A549 (cell line): ENCODE data around the gene ADD2. TPM values are rescaled to one million over a fixed set of nuclear protein-coding genes. Genes with fewer than 3 reads are reported as not detected.

ENCODE experiments used
- ATAC-seq, 2 experiments: fragments of 200-7000 bp in 1 of 2; fragments of >200 bp in 1 of 2; cut with Nextera tagmentation in 1 of 2; cut with Tn5 transposase in 1 of 2; 3 replicates each; pipeline versions ENCODE4 v1.8.0 to v1.9.1; 2018 to 2020; ENCODE audit warnings: mild to moderate bottlenecking in 1 of 2, moderate library complexity in 1 of 2
- CTCF ChIA-PET: fragments of 300-600 bp; sonication (Branson Sonifier 250); formaldehyde crosslinking; extraction: SDS; loops from one replicate; lab custom pipeline; 2021; ENCODE audit warnings: antibody characterized with exemption, inconsistent platforms; lab: Yijun Ruan, JAX
- POLR2A ChIA-PET: fragments of 350-600 bp; formaldehyde crosslinking; extraction: SDS; loops from one replicate; lab custom pipeline; 2021; ENCODE audit warnings: antibody characterized with exemption, inconsistent platforms; lab: Yijun Ruan, JAX
- DNase-seq, 2 experiments: peaks; one replicate each; pipeline versions ENCODE4 v3.0.0 to v3.0.0-alpha.2; 2011 to 2016; ENCODE audit warnings: low read depth in 1 of 2, low spot score in 1 of 2
- FAIRE-seq: peaks from 2 replicates; lab custom pipeline; 2011; peaks lifted over from hg19 to GRCh38; lab: Jason Lieb, UNC
- H3K27ac ChIP-seq, 2 experiments: fragments of >200 bp; sonication (Bioruptor Twin); formaldehyde crosslinking; 3 replicates each; pipeline ENCODE4 v1.5.1; 2016 to 2017
- H3K4me1 ChIP-seq: fragments of >200 bp; sonication (Bioruptor Twin); formaldehyde crosslinking; 3 replicates; pipeline ENCODE4 v1.6.1; 2016
- H3K4me2 ChIP-seq: fragments of >200 bp; sonication (Bioruptor Twin); formaldehyde crosslinking; 3 replicates; pipeline ENCODE4 v1.6.1; 2016
- H3K4me3 ChIP-seq: fragments of >200 bp; sonication (Bioruptor Twin); formaldehyde crosslinking; 3 replicates; pipeline ENCODE4 v1.5.1; 2016
- H3K9me3 ChIP-seq: fragments of >200 bp; sonication (Bioruptor Twin); formaldehyde crosslinking; 3 replicates; pipeline ENCODE4 v1.6.1; 2016
- ATOH8 ChIP-seq: fragments of 250-450 bp; sonication (Bioruptor Pico); IDR thresholded peaks from 2 replicates; pipeline ENCODE4 v1.5.0; 2020; ENCODE audit warnings: low read depth, mild to moderate bottlenecking, moderate library complexity
- BCL3 ChIP-seq: fragments of >200 bp; sonication (Bioruptor Twin); formaldehyde crosslinking; IDR thresholded peaks from 3 replicates; pipeline ENCODE4 v1.6.1; 2016
- BHLHE40 ChIP-seq: IDR thresholded peaks from 2 replicates; pipeline ENCODE4 v1.6.1; 2012; ENCODE audit warnings: low read depth, low read length, inconsistent platforms
- CBX8 ChIP-seq: fragments of 200-600 bp; sonication (generic); IDR thresholded peaks from 2 replicates; pipeline ENCODE4 v1.6.1; 2016
- CEBPB ChIP-seq, 2 experiments: fragments of >200 bp in 1 of 2; sonication (Bioruptor Twin) in 1 of 2; formaldehyde crosslinking in 1 of 2; IDR thresholded peaks; 2 replicates each; pipeline ENCODE4 v1.6.1; 2012 to 2016
- CTCF ChIP-seq: fragments of >200 bp; sonication (Bioruptor Twin); formaldehyde crosslinking; IDR thresholded peaks from 3 replicates; pipeline ENCODE4 v1.5.1; 2016
- EP300 ChIP-seq, 2 experiments: fragments of >200 bp; sonication (Bioruptor Twin); formaldehyde crosslinking; IDR thresholded peaks; 2 replicates in 1 of 2; 3 replicates in 1 of 2; pipeline ENCODE4 v1.6.1; 2016 to 2017
- ESRRA ChIP-seq: fragments of 150-350 bp; IDR thresholded peaks from 2 replicates; pipeline ENCODE4 v1.6.1; 2014; ENCODE audit warnings: mild to moderate bottlenecking, low read length, borderline replicate concordance
- FOSL2 ChIP-seq, 2 experiments: fragments of 450-650 bp in 1 of 2; fragments of >200 bp in 1 of 2; sonication (Bioruptor Twin) in 1 of 2; formaldehyde crosslinking; IDR thresholded peaks; 2 replicates each; pipeline versions ENCODE4 v1.5.0 to v1.6.1; 2016 to 2020; ENCODE audit warnings: mild to moderate bottlenecking in 1 of 2, moderate library complexity in 1 of 2
- GATA3 ChIP-seq: IDR thresholded peaks from 2 replicates; pipeline ENCODE4 v1.6.1; 2012; ENCODE audit warnings: borderline replicate concordance
- HDAC2 ChIP-seq: fragments of 200-600 bp; sonication (generic); IDR thresholded peaks from 2 replicates; pipeline ENCODE4 v1.6.1; 2016
- HES2 ChIP-seq: fragments of >200 bp; sonication (Bioruptor Twin); formaldehyde crosslinking; IDR thresholded peaks from 2 replicates; pipeline ENCODE4 v1.6.1; 2016
- HOXB5 ChIP-seq: fragments of 250-450 bp; sonication (Bioruptor Pico); IDR thresholded peaks from 2 replicates; pipeline ENCODE4 v1.5.0; 2020; ENCODE audit warnings: mild to moderate bottlenecking, moderate library complexity
- JUN ChIP-seq, 2 experiments: fragments of >200 bp; sonication (Bioruptor Twin); formaldehyde crosslinking; IDR thresholded peaks; 2 replicates in 1 of 2; 3 replicates in 1 of 2; pipeline ENCODE4 v1.6.1; 2016 to 2017
- JUNB ChIP-seq: fragments of >200 bp; sonication (Bioruptor Twin); formaldehyde crosslinking; IDR thresholded peaks from 2 replicates; pipeline ENCODE4 v1.6.1; 2016
- KDM1A ChIP-seq: fragments of 200-600 bp; sonication (generic); IDR thresholded peaks from 2 replicates; pipeline ENCODE4 v1.6.1; 2016; ENCODE audit warnings: low read depth, mild to moderate bottlenecking
- MAZ ChIP-seq: fragments of 150-350 bp; IDR thresholded peaks from 2 replicates; pipeline ENCODE4 v1.6.1; 2014; ENCODE audit warnings: antibody characterized with exemption, low read depth, low read length, borderline replicate concordance
- NPAS2 ChIP-seq: fragments of 250-450 bp; sonication (Bioruptor Pico); IDR thresholded peaks from 2 replicates; pipeline ENCODE4 v1.8.0; 2022; ENCODE audit warnings: mild to moderate bottlenecking, moderate library complexity, borderline replicate concordance
- PBX3 ChIP-seq: IDR thresholded peaks from 2 replicates; pipeline ENCODE4 v1.6.1; 2012
- PHF8 ChIP-seq: fragments of 200-600 bp; sonication (generic); IDR thresholded peaks from 2 replicates; pipeline ENCODE4 v1.6.1; 2016; ENCODE audit warnings: low read depth, mild to moderate bottlenecking, antibody characterized with exemption, moderate library complexity, borderline replicate concordance
- POLR2A ChIP-seq: IDR thresholded peaks from 2 replicates; pipeline ENCODE4 v1.6.1; 2012; ENCODE audit warnings: mild to moderate bottlenecking, low read length
- RAD21 ChIP-seq, 2 experiments: fragments of >200 bp in 1 of 2; sonication (Bioruptor Twin) in 1 of 2; formaldehyde crosslinking in 1 of 2; IDR thresholded peaks in 1 of 2; conservative IDR thresholded peaks in 1 of 2; 2 replicates in 1 of 2; 3 replicates in 1 of 2; pipeline ENCODE4 v1.6.1; 2012 to 2018; ENCODE audit warnings: inconsistent platforms in 1 of 2
- RARB ChIP-seq: fragments of 250-450 bp; sonication (Bioruptor Pico); IDR thresholded peaks from 2 replicates; pipeline ENCODE4 v1.8.0; 2021; ENCODE audit warnings: mild to moderate bottlenecking, moderate library complexity
- RNF2 ChIP-seq: fragments of 200-600 bp; sonication (generic); IDR thresholded peaks from 2 replicates; pipeline ENCODE4 v1.6.1; 2016; ENCODE audit warnings: low read depth, mild to moderate bottlenecking, antibody characterized with exemption, moderate library complexity, borderline replicate concordance
- SMC3 ChIP-seq: fragments of >200 bp; sonication (Bioruptor Twin); formaldehyde crosslinking; IDR thresholded peaks from 3 replicates; pipeline ENCODE4 v1.6.1; 2018; ENCODE audit warnings: inconsistent platforms
- TP53 ChIP-seq: fragments of 250-450 bp; sonication (Bioruptor Pico); IDR thresholded peaks from 2 replicates; pipeline ENCODE4 v1.5.0; 2021; ENCODE audit warnings: mild to moderate bottlenecking, moderate library complexity
- USF2 ChIP-seq: fragments of 450-650 bp; IDR thresholded peaks from 2 replicates; pipeline ENCODE4 v1.6.1; 2014; ENCODE audit warnings: antibody characterized with exemption
- ZC3H11A ChIP-seq: fragments of 450-650 bp; IDR thresholded peaks from 2 replicates; pipeline ENCODE4 v1.6.1; 2014; ENCODE audit warnings: antibody characterized with exemption, mild to moderate bottlenecking
- ZFP36 ChIP-seq: fragments of 450-650 bp; IDR thresholded peaks from 2 replicates; pipeline ENCODE4 v1.6.1; 2014; ENCODE audit warnings: borderline replicate concordance; ENCODE audit not compliant: partially characterized antibody
- WGBS: methylation state at CpG from one replicate; pipeline ENCODE4 v1.1.6; 2017; ENCODE audit errors: missing lambda C conversion rate; 5-methylcytosine and 5-hydroxymethylcytosine counted together
- polyA plus RNA-seq, 4 experiments: library from polyadenylated mRNA; depleted of rRNA in 3 of 4; stranded (reverse); fragments of >200 nt; fragmentation: RNase III in 1 of 4; extraction: RNeasy Plus Mini Kit Qiagen cat#74134 plus additional on column Dnase treatment in 1 of 4; gene quantifications; 2 replicates in 3 of 4; 3 replicates in 1 of 4; pipeline ENCODE4 v1.2.3, GENCODE V29; 2011 to 2017

Gene ADD2
- polyA plus RNA-seq, 2 of the 4 experiments (the other 2 are of a cell fraction): 18.0 to 25.5 TPM

- TF ChIP-seq CBX8 (no peak), GATA3 (no peak), SMC3 (no peak)
Measured at GRCh38 chr2:70753902-70754301, 14.1 kb downstream of the ADD2 start (continued).

GRCh38 chr2:70753031-70753430 is 15.0 kb downstream of the ADD2 start:
- ATAC-seq: no peak
- ChIA-PET POLR2A (no interaction called here), CTCF (interaction anchor here (0.9 to 4.8 kb wide), 2 partner anchors 15 to 38 kb away, joined by 3 to 32 read pairs; partner anchors contain the start of genes ADD2 and FIGLA)
- no peak for FAIRE-seq
- Histone ChIP-seq H3K9me3 (no peaks in the 10 kb centered on the region), H3K27ac (no peak overlapping the region), H3K4me3 (no peak overlapping the region), H3K4me1 (no peaks in the 10 kb centered on the region), H3K4me2 (no peak overlapping the region)
- DNase-seq: no peak
- TF ChIP-seq HOXB5 (CRISPR knock-in tag): no peak
- TF ChIP-seq RNF2: no peak
- no peak for TF ChIP-seq JUNB
- TF ChIP-seq HES2: no peak
- TF ChIP-seq ZC3H11A: no peak
- no peak for TF ChIP-seq JUN (IDR thresholded peaks at IDR 0.05)
- no peak for TF ChIP-seq POLR2A
- TF ChIP-seq FOSL2 (IDR thresholded peaks at IDR 0.05): no peak
- TF ChIP-seq FOSL2 (CRISPR knock-in tag; IDR thresholded peaks at IDR 0.05): no peak
- TF ChIP-seq GATA3: no peak
- TF ChIP-seq CEBPB (IDR thresholded peaks at IDR 0.05): no peak
- TF ChIP-seq MAZ: no peak
- no peak for TF ChIP-seq NPAS2 (CRISPR knock-in tag)
- no peak for TF ChIP-seq ATOH8 (CRISPR knock-in tag)
- no peak for TF ChIP-seq HDAC2
- TF ChIP-seq BHLHE40: no peak
- TF ChIP-seq CTCF: no peak
- TF ChIP-seq KDM1A: no peak
- no peak for TF ChIP-seq BCL3
- no peak for TF ChIP-seq TP53 (CRISPR knock-in tag)

GRCh38 chr2:70752396-70752795 is 15.6 kb downstream of the ADD2 start:
- FAIRE-seq (no peak), ATAC-seq (no peak), DNase-seq (no peak)
- 91% methylated on average over 1 of the region's 1 CpG for WGBS
- no peak overlapping the region for H3K4me3 ChIP-seq
- H3K27ac ChIP-seq: no peak overlapping the region
- POLR2A ChIA-PET: no interaction called here
- CTCF ChIA-PET: interaction anchor here (0.9 to 4.8 kb wide), 2 partner anchors 16 to 38 kb away, joined by 3 to 32 read pairs; partner anchors contain the start of genes ADD2 and FIGLA
- H3K4me1 ChIP-seq: no peaks in the 10 kb centered on the region
- H3K4me2 ChIP-seq: no peak overlapping the region
- no peaks in the 10 kb centered on the region for H3K9me3 ChIP-seq
- TF ChIP-seq ZFP36 (no peak), NPAS2 (CRISPR knock-in tag) (no peak), SMC3 (no peak), PBX3 (no peak), USF2 (no peak), RAD21 (conservative IDR thresholded peaks at IDR 0.05 in 1 of 2, IDR thresholded peaks at IDR 0.05 in 1 of 2) (no peak), FOSL2 (IDR thresholded peaks at IDR 0.05) (no peak), FOSL2 (CRISPR knock-in tag; IDR thresholded peaks at IDR 0.05) (no peak), EP300 (IDR thresholded peaks at IDR 0.05) (no peak), POLR2A (no peak), ESRRA (no peak), PHF8 (no peak), BCL3 (no peak), RARB (CRISPR knock-in tag) (no peak)
